ENCODE results near the gene PSMB5.
A peak's percentile ranks its signal among the peaks of the same experiment; 100 is the strongest.

PSMB5 gene

GRCh38 chr14:22981876-22982476, 52.7 kb downstream of the PSMB5 start:
- no peak for TF ChIP-seq CTCF (IDR thresholded peaks at IDR 0.05; ENCODE audit: low read depth, low read length)
- DNase-seq = no peak
- no peak overlapping the region for H3K27ac ChIP-seq
- H3K36me3 ChIP-seq = peaks cover 3% of the 10 kb centered on the region
- peak overlapping the region; percentile 74 for H3K4me3 ChIP-seq (ENCODE audit: low read depth, low read length)
- no peaks in the 10 kb centered on the region for H3K9me3 ChIP-seq (ENCODE audit: severe bottlenecking)
- no peaks in the 10 kb centered on the region for H3K27me3 ChIP-seq (ENCODE audit: insufficient read depth, low read depth, severe bottlenecking)

DNA sequence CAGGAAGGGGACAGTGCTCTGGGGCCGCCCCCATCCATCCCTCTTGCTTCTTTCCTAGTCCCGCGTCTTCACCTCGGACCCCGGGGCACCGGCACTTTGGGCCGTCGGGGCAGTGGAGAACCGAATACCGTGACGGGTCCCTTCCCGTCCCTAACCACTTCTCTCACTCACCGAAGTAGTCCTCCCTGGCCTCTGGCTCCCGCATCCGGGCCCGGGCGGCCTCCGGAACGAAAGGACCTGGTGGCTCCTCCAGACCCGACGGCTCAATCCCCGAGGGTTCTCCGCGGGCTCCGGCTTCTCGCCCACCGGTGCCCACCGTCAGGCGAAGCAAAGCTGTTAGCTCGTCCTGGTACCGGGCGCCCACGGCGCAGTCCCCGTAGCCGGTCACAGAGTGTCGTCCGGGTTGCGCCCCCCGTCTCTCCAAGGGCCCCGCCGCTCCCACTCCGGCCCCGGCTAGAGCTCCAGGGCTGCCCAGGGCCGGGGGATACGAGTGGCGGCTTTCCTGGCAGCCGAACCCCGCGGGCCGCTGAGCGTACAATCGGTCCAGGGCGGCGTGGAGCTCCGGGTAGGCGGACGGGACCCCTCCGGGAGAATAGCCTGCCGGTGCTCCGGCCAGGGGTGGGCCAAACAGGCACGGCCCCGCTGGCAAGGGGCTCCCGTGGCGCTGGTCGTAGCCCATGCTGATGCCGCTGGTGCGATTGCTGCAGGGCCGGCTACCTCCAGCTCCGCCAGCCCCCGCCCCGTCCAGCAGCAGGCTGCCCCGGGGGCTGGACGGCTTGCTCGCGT, 53.4 kb downstream of the PSMB5 start:
- Histone ChIP-seq H3K36me3 (no peaks in the 10 kb centered on the region; the same call in 1 of the 2 replicates), H3K27ac (no peak overlapping the region), H3K4me3 (ENCODE audit: low read depth, low read length) (no peak overlapping the region), H3K9me3 (ENCODE audit: severe bottlenecking) (no peaks in the 10 kb centered on the region), H3K27me3 (ENCODE audit: insufficient read depth, low read depth, severe bottlenecking) (no peaks in the 10 kb centered on the region)
- DNase-seq = no peak
- TF ChIP-seq CTCF (IDR thresholded peaks at IDR 0.05; ENCODE audit: low read depth, low read length) = no peak

GRCh38 chr14:22980672-22981089, 54.0 kb downstream of the PSMB5 start:
- no peak for DNase-seq
- Histone ChIP-seq H3K27ac (no peak overlapping the region), H3K36me3 (no peaks in the 10 kb centered on the region), H3K27me3 (ENCODE audit: insufficient read depth, low read depth, severe bottlenecking) (no peaks in the 10 kb centered on the region), H3K9me3 (ENCODE audit: severe bottlenecking) (no peaks in the 10 kb centered on the region), H3K4me3 (ENCODE audit: low read depth, low read length) (no peak overlapping the region)
- TF ChIP-seq CTCF (IDR thresholded peaks at IDR 0.05; ENCODE audit: low read depth, low read length) = no peak

DNA sequence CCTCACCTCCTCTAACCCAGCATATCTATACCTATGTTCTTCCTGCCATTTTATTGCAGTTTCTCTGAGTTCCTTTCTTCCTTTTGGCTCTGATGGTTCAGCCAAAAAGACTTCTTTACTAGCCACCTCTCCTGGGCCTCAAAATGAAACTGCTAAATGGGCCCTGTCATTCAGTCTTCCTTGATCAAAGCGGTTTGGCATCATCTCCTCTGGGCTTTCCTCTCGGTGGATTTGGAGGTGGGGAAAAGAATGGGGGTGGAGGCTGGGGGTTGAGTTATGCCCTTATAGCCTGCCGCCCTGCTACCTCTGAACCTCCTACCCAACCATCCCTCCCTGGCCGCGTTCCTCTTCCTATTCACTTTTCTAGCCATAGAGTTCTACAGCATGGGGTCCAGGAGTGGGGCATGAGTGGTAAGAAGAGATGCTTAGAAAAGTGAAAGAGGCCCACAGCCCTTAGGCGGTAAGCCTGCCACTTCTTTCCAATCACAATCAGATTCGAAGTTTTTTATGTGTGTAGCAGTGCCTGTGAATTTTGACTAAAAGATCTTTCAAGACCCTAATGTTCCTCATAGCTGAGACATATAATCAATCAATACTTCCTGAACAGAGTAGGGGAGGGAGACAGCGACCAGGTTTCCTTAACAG, 54.8 kb downstream of the PSMB5 start:
- Histone ChIP-seq H3K4me3 (ENCODE audit: low read depth, low read length) (no peak overlapping the region), H3K9me3 (ENCODE audit: severe bottlenecking) (no peaks in the 10 kb centered on the region), H3K36me3 (no peaks in the 10 kb centered on the region), H3K27me3 (ENCODE audit: insufficient read depth, low read depth, severe bottlenecking) (no peaks in the 10 kb centered on the region), H3K27ac (no peak overlapping the region)
- no peak for DNase-seq
- no peak for TF ChIP-seq CTCF (IDR thresholded peaks at IDR 0.05; ENCODE audit: low read depth, low read length)

DNA sequence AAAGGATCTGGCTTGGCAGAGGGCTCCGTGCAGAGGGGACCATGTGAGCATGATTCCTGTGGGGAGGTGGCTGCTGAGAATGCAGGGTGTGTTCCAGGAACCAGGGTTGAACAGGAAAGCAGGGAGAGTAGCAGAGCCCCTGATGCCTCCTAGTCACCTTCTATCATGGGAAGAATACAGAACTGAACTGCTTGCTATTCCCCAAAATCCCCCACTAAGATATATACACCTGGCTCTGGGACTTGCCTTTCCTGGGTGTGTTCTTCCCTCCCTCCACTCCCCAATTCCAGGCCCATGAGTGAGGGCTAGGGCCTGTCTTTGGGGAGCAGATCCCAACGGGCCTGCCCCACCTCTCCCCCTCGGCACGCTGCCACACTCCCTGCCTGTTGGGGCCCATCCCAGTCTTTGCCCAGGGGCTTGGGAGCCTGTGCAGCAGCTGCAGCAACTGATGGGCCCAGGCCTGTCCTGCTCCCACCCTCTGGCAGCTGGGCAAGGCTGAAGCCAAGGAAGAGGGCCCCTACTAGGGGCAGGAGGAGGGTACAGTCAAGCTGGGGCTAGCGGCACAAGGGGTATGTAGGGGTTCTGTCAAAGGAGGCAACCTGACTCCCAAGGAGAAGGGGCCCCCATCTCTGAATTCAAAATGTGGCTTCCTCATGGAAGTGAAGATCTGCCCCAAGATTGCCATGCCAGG, 55.6 kb downstream of the PSMB5 start:
- no peak for DNase-seq

More for the DNA sequence above, 55.6 kb downstream of the PSMB5 start:
- H3K36me3 ChIP-seq = no peaks in the 10 kb centered on the region; the same call in 1 of the 2 replicates
- no peak for TF ChIP-seq CTCF (IDR thresholded peaks at IDR 0.05; ENCODE audit: low read depth, low read length)
- H3K27ac ChIP-seq = no peak overlapping the region
- no peak overlapping the region for H3K4me3 ChIP-seq (ENCODE audit: low read depth, low read length)
- no peaks in the 10 kb centered on the region for H3K27me3 ChIP-seq (ENCODE audit: insufficient read depth, low read depth, severe bottlenecking)
- H3K9me3 ChIP-seq (ENCODE audit: severe bottlenecking) = no peaks in the 10 kb centered on the region
